H9 (cell line): Measurements from ENCODE around the gene GARIN6. TPM values are rescaled to one million over a fixed set of nuclear protein-coding genes. Genes with fewer than 3 reads are reported as not detected.

Source experiments
- DNase-seq: peaks from one replicate; pipeline ENCODE4 v3.0.0-alpha.2; 2017
- H2AFZ ChIP-seq: one replicate; pipeline ENCODE4 v1.6.1; 2013; ENCODE audit warnings: mild to moderate bottlenecking, low read length, control low read depth, moderate library complexity
- H2AK5ac ChIP-seq: 2 replicates; pipeline ENCODE4 v1.6.1; 2013; ENCODE audit warnings: low read length, control low read depth, mixed read lengths; ENCODE audit not compliant: insufficient read length
- H2BK120ac ChIP-seq: one replicate; pipeline ENCODE4 v1.6.1; 2013; ENCODE audit warnings: low read depth, mild to moderate bottlenecking, low read length, control low read depth, inconsistent platforms; ENCODE audit not compliant: poor library complexity, severe bottlenecking
- H2BK12ac ChIP-seq: 2 replicates; pipeline ENCODE4 v1.6.1; 2013; ENCODE audit warnings: low read length, control low read depth, mixed read lengths, low read depth; ENCODE audit not compliant: insufficient read length
- H2BK15ac ChIP-seq: 2 replicates; pipeline ENCODE4 v1.6.1; 2013; ENCODE audit warnings: low read depth, low read length, control low read depth
- H2BK20ac ChIP-seq: one replicate; pipeline ENCODE4 v1.6.1; 2013; ENCODE audit warnings: low read depth, mild to moderate bottlenecking, low read length, control low read depth, inconsistent platforms; ENCODE audit not compliant: poor library complexity, severe bottlenecking
- H2BK5ac ChIP-seq: 2 replicates; pipeline ENCODE4 v1.6.1; 2013; ENCODE audit warnings: low read length, control low read depth, mixed read lengths; ENCODE audit not compliant: insufficient read length
- H3K14ac ChIP-seq: 2 replicates; pipeline ENCODE4 v1.6.1; 2013; ENCODE audit warnings: low read length, control low read depth; ENCODE audit not compliant: insufficient read depth
- H3K18ac ChIP-seq: 2 replicates; pipeline ENCODE4 v1.6.1; 2013; ENCODE audit warnings: low read depth, mild to moderate bottlenecking, mixed read lengths, low read length, control low read depth; ENCODE audit not compliant: insufficient read length
- H3K23ac ChIP-seq: 2 replicates; pipeline ENCODE4 v1.6.1; 2013; ENCODE audit warnings: low read length, control low read depth, mixed read lengths, low read depth; ENCODE audit not compliant: insufficient read length
- H3K23me2 ChIP-seq: 2 replicates; pipeline ENCODE4 v1.6.1; 2013; ENCODE audit warnings: low read depth, mild to moderate bottlenecking, mixed read lengths, low read length, control low read depth; ENCODE audit not compliant: insufficient read length, poor library complexity, severe bottlenecking
- H3K27ac ChIP-seq: 2 replicates; pipeline ENCODE4 v1.5.1; 2013; ENCODE audit warnings: low read length, control low read depth, mixed read lengths, low read depth; ENCODE audit not compliant: insufficient read length
- H3K27me3 ChIP-seq: 2 replicates; pipeline ENCODE4 v1.6.1; 2013; ENCODE audit warnings: low read length, control low read depth, inconsistent platforms; ENCODE audit not compliant: insufficient read depth
- H3K4ac ChIP-seq: 2 replicates; pipeline ENCODE4 v1.6.1; 2013; ENCODE audit warnings: low read depth, mild to moderate bottlenecking, control low read depth, inconsistent platforms, low read length, moderate library complexity
- H3K4me1 ChIP-seq: 2 replicates; pipeline ENCODE4 v1.6.1; 2013; ENCODE audit warnings: low read length, control low read depth, inconsistent platforms; ENCODE audit not compliant: insufficient read depth
- H3K4me2 ChIP-seq: 2 replicates; pipeline ENCODE4 v1.6.1; 2013; ENCODE audit warnings: low read length, control low read depth, mixed read lengths; ENCODE audit not compliant: insufficient read length, insufficient read depth
- H3K56ac ChIP-seq: 2 replicates; pipeline ENCODE4 v1.6.1; 2013; ENCODE audit warnings: low read depth, mild to moderate bottlenecking, mixed read lengths, low read length, control low read depth; ENCODE audit not compliant: insufficient read length
- H3K79me1 ChIP-seq: 2 replicates; pipeline ENCODE4 v1.6.1; 2013; ENCODE audit warnings: low read depth, mild to moderate bottlenecking, moderate library complexity, low read length, control low read depth, inconsistent platforms; ENCODE audit not compliant: insufficient read depth, poor library complexity, severe bottlenecking
- H3K79me2 ChIP-seq: 2 replicates; pipeline ENCODE4 v1.6.1; 2013; ENCODE audit warnings: low read length, control low read depth, inconsistent platforms; ENCODE audit not compliant: insufficient read depth
- H3K9ac ChIP-seq: 2 replicates; pipeline ENCODE4 v1.6.1; 2013; ENCODE audit warnings: low read length, control low read depth, mixed read lengths; ENCODE audit not compliant: insufficient read length; ENCODE audit errors: extremely low read depth
- H3K9me3 ChIP-seq: one replicate; pipeline ENCODE4 v1.6.1; 2013; ENCODE audit warnings: low read depth, low read length, inconsistent platforms; ENCODE audit not compliant: control insufficient read depth
- H3T11ph ChIP-seq: one replicate; pipeline ENCODE4 v1.6.1; 2013; ENCODE audit warnings: mild to moderate bottlenecking, low read length, control low read depth, inconsistent platforms
- H4K20me1 ChIP-seq: one replicate; pipeline ENCODE4 v1.6.1; 2013; ENCODE audit not compliant: control insufficient read depth, insufficient read length, insufficient read depth
- H4K5ac ChIP-seq: 2 replicates; pipeline ENCODE4 v1.6.1; 2013; ENCODE audit warnings: low read depth, mild to moderate bottlenecking, mixed read lengths, low read length, control low read depth; ENCODE audit not compliant: insufficient read length
- H4K8ac ChIP-seq: replicated peaks from 2 replicates; pipeline ENCODE4 v1.6.1; 2013; ENCODE audit warnings: low read length, control low read depth, mixed read lengths, low read depth; ENCODE audit not compliant: insufficient read length
- H4K91ac ChIP-seq: 2 replicates; pipeline ENCODE4 v1.6.1; 2013; ENCODE audit warnings: low read depth, mild to moderate bottlenecking, moderate library complexity, mixed read lengths, low read length, control low read depth; ENCODE audit not compliant: insufficient read length
- H3K27ac Mint-ChIP-seq, 3 experiments: 2 replicates in 2 of 3; 3 replicates in 1 of 3; pipeline ENCODE4 v1.8.0; 2020 to 2021; ENCODE audit warnings: mixed read lengths in 3 of 3, mild to moderate bottlenecking in 1 of 3, moderate library complexity in 1 of 3
- H3K27me3 Mint-ChIP-seq: 2 replicates; pipeline ENCODE4 v1.8.0; 2021; ENCODE audit warnings: low read depth, mild to moderate bottlenecking, moderate library complexity, mixed read lengths
- H3K36me3 Mint-ChIP-seq, 3 experiments: 2 replicates in 2 of 3; 3 replicates in 1 of 3; pipeline ENCODE4 v1.8.0; 2020 to 2021; ENCODE audit warnings: low read depth in 3 of 3, mixed read lengths in 3 of 3; ENCODE audit not compliant: insufficient read depth in 1 of 3
- H3K4me1 Mint-ChIP-seq, 2 experiments: 2 replicates each; pipeline ENCODE4 v1.8.0; 2020; ENCODE audit warnings: mixed read lengths in 2 of 2
- H3K4me3 Mint-ChIP-seq, 2 experiments: 2 replicates in 1 of 2; 3 replicates in 1 of 2; pipeline ENCODE4 v1.8.0; 2020 to 2021; ENCODE audit warnings: mild to moderate bottlenecking in 2 of 2, mixed read lengths in 2 of 2, moderate library complexity in 1 of 2
- H3K9me3 Mint-ChIP-seq, 2 experiments: 2 replicates in 1 of 2; 3 replicates in 1 of 2; pipeline ENCODE4 v1.8.0; 2020; ENCODE audit warnings: mild to moderate bottlenecking in 2 of 2, mixed read lengths in 2 of 2, moderate library complexity in 1 of 2
- CTCF ChIP-seq: fragments of 200-600 bp; sonication (generic); conservative IDR thresholded peaks from 3 replicates; pipeline ENCODE4 v1.8.0; 2021; ENCODE audit warnings: antibody characterized with exemption, mild to moderate bottlenecking
- WGBS: extraction: QIAGEN DNeasy Blood & Tissue Kit; methylation state at CpG from one replicate; pipeline ENCODE4 v1.1.7; 2013; ENCODE audit warnings: missing lambda C conversion rate, low lambda C conversion rate, mixed read lengths; ENCODE audit not compliant: insufficient read length; ENCODE audit errors: extremely low coverage; 5-methylcytosine and 5-hydroxymethylcytosine counted together
- total RNA-seq: library from RNA; stranded (reverse); gene quantifications from 2 replicates; pipeline ENCODE4 v1.2.1, GENCODE V29; 2021

GARIN6 gene
- total RNA-seq, 1 experiment from 2014 or later = not detected

GRCh38 chr12:99686142-99686541, 38.6 kb downstream of the GARIN6 start:
- no peak overlapping the region for H2BK20ac ChIP-seq
- no peak overlapping the region for H3K9ac ChIP-seq
- H3T11ph ChIP-seq = no peak overlapping the region
- no peaks in the 10 kb centered on the region for H3K27me3 Mint-ChIP-seq
- no peak overlapping the region for H3K18ac ChIP-seq
- no peaks in the 10 kb centered on the region for H3K4me1 ChIP-seq
- no peaks in the 10 kb centered on the region; a peak in 1 of 7 replicates for H3K36me3 Mint-ChIP-seq
- peaks cover 0 to 3% of the 10 kb centered on the region in 2 experiments; a peak in 2 of 5 replicates for H3K9me3 Mint-ChIP-seq
- H4K91ac ChIP-seq = no peak overlapping the region
- H3K56ac ChIP-seq = no peak overlapping the region
- no peak overlapping the region for H3K4ac ChIP-seq
- WGBS = no CpG with 5 or more reads among the region's 1 CpG
- H3K4me1 Mint-ChIP-seq = peaks cover 0 to under 1% of the 10 kb centered on the region in 2 experiments; a peak in 1 of 4 replicates
- H2AK5ac ChIP-seq = no peak overlapping the region
- no peak overlapping the region for H4K8ac ChIP-seq
- no peaks in the 10 kb centered on the region for H3K27me3 ChIP-seq
- no peak overlapping the region for H3K27ac ChIP-seq
- no peak overlapping the region for H2BK12ac ChIP-seq
- TF ChIP-seq CTCF = no peak
- H2BK15ac ChIP-seq = no peak overlapping the region
- no peaks in the 10 kb centered on the region for H3K9me3 ChIP-seq
- H3K23ac ChIP-seq = no peak overlapping the region
- H2BK120ac ChIP-seq = no peak overlapping the region
- H4K20me1 ChIP-seq = no peaks in the 10 kb centered on the region
- no peak overlapping the region for H4K5ac ChIP-seq
- no peaks in the 10 kb centered on the region for H3K79me2 ChIP-seq
- no peak overlapping the region for H2AFZ ChIP-seq
- no peak overlapping the region for H2BK5ac ChIP-seq
- H3K14ac ChIP-seq = no peak overlapping the region
- H3K79me1 ChIP-seq = no peaks in the 10 kb centered on the region
- no peak for DNase-seq
- H3K23me2 ChIP-seq = no peaks in the 10 kb centered on the region
- H3K4me3 Mint-ChIP-seq = no peak overlapping the region
- H3K4me2 ChIP-seq = no peak overlapping the region
- no peak overlapping the region for H3K27ac Mint-ChIP-seq
